Esophagus muscularis mucosa (tissue), 4 donors: ENCODE results near the gene MSI2.

Source experiments
- EP300 ChIP-seq: sonication (generic); formaldehyde crosslinking; IDR thresholded peaks from one replicate; pipeline ENCODE4 v1.6.1; 2017; ENCODE audit warnings: antibody characterized with exemption
- POLR2A ChIP-seq: fragments of 450-650 bp; IDR thresholded peaks from one replicate; pipeline ENCODE4 v1.6.1; 2017; ENCODE audit warnings: antibody characterized with exemption, moderate library complexity, mild to moderate bottlenecking, low read depth
- TF ChIP-seq, protein P1 (sequence below), 3 experiments: fragments of 200-600 bp in 2 of 3; fragments of 450-650 bp in 1 of 3; sonication (generic) in 2 of 3; IDR thresholded peaks; one replicate each; pipeline ENCODE4 v1.5.1; 2017 to 2019; ENCODE audit warnings: antibody characterized with exemption in 3 of 3, mild to moderate bottlenecking in 2 of 3, moderate library complexity in 1 of 3

DNA sequence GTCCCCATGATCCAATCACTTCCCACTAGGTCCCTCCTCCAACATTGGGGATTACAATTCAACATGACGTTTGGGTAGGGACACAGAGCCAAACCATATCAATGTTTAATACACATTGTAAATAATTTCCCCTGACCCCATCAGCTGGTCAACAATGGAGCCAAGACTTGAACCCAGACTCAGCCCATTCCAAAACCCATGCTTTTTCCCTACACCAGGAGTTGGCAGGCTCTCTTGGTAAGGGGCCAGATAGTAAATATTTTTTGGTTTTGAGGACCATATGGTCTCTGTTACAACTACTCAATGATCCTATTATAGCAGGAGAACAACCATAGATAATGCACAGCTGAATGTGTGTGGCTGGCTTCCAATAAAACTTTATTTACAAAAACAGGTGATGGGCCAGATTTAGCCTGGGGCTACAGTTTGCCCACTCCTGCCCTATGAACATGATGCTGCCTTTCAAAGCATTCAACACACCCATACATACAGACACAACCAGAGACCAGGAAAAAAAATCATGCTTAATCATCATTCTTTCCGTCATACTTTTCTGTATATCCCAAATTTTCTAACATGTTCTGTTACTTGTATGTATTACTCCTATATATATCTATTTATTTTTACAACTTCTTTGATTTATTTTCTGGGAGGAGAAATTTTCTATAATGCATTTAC is 22.1 kb upstream of the MSI2 start:
- TF ChIP-seq, protein P1, sequence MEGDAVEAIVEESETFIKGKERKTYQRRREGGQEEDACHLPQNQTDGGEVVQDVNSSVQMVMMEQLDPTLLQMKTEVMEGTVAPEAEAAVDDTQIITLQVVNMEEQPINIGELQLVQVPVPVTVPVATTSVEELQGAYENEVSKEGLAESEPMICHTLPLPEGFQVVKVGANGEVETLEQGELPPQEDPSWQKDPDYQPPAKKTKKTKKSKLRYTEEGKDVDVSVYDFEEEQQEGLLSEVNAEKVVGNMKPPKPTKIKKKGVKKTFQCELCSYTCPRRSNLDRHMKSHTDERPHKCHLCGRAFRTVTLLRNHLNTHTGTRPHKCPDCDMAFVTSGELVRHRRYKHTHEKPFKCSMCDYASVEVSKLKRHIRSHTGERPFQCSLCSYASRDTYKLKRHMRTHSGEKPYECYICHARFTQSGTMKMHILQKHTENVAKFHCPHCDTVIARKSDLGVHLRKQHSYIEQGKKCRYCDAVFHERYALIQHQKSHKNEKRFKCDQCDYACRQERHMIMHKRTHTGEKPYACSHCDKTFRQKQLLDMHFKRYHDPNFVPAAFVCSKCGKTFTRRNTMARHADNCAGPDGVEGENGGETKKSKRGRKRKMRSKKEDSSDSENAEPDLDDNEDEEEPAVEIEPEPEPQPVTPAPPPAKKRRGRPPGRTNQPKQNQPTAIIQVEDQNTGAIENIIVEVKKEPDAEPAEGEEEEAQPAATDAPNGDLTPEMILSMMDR (IDR thresholded peaks at IDR 0.05) = no peak
- no peak for TF ChIP-seq EP300
- TF ChIP-seq POLR2A = no peak
